HepG2 (cell line): ENCODE measurements around the gene NDE1. TPM values are rescaled to one million over a fixed set of nuclear protein-coding genes. Genes with fewer than 3 reads are reported as not detected.

Experiments used
- CREB3 ChIP-seq: sonication (generic); formaldehyde crosslinking; IDR thresholded peaks from 2 replicates; pipeline ENCODE4 v1.5.0; 2020; ENCODE audit warnings: missing genetic modification reagents
- HINFP ChIP-seq: sonication (generic); formaldehyde crosslinking; IDR thresholded peaks from 2 replicates; pipeline ENCODE4 v1.4.0; 2020; ENCODE audit warnings: low read depth, mild to moderate bottlenecking, missing genetic modification reagents
- MLXIP ChIP-seq: sonication (generic); formaldehyde crosslinking; IDR thresholded peaks from 2 replicates; pipeline ENCODE4 v1.9.0; 2021; ENCODE audit warnings: missing genetic modification reagents, borderline replicate concordance
- NR1H2 ChIP-seq: sonication (generic); formaldehyde crosslinking; IDR thresholded peaks from 2 replicates; pipeline ENCODE4 v1.8.1; 2022; ENCODE audit warnings: low read depth, missing genetic modification reagents, borderline replicate concordance
- RBM39 ChIP-seq: fragments of 200-400 bp; formaldehyde crosslinking; IDR thresholded peaks from one replicate; pipeline ENCODE4 v1.6.1; 2018; ENCODE audit warnings: antibody characterized with exemption, mild to moderate bottlenecking, low read depth, low read length; ENCODE audit not compliant: poor library complexity, severe bottlenecking
- RNF219 ChIP-seq: sonication (generic); formaldehyde crosslinking; IDR thresholded peaks from 2 replicates; pipeline ENCODE4 v1.5.0; 2020; ENCODE audit warnings: mild to moderate bottlenecking, missing genetic modification reagents
- SRF ChIP-seq: IDR thresholded peaks from 2 replicates; pipeline ENCODE4 v1.6.1; 2011; ENCODE audit warnings: mild to moderate bottlenecking, low read depth, low read length, moderate library complexity
- WIZ ChIP-seq: sonication (generic); formaldehyde crosslinking; IDR thresholded peaks from 2 replicates; pipeline ENCODE4 v1.5.1; 2020; ENCODE audit warnings: mild to moderate bottlenecking, missing genetic modification reagents
- ZBTB14 ChIP-seq: sonication (generic); formaldehyde crosslinking; IDR thresholded peaks from 2 replicates; pipeline ENCODE4 v1.4.0; 2020; ENCODE audit warnings: missing genetic modification reagents
- ZMYM4 ChIP-seq: sonication (generic); formaldehyde crosslinking; IDR thresholded peaks from 2 replicates; pipeline ENCODE4 v1.8.1; 2023; ENCODE audit warnings: mild to moderate bottlenecking, missing genetic modification reagents
- polyA plus RNA-seq, 8 experiments: library from polyadenylated mRNA; depleted of rRNA in 3 of 8; stranded (reverse) in 7 of 8; unstranded in 1 of 8; fragments of >200 nt; fragmentation: Illumina TruSeq in 4 of 8; extraction: Trizol in 4 of 8; gene quantifications; 2 replicates each; pipeline versions ENCODE4 v1.2.1 to v1.2.3, GENCODE V29; 2011 to 2016; ENCODE audit warnings: low read depth in 4 of 8, missing spikeins in 1 of 8, mixed read lengths in 1 of 8; ENCODE audit not compliant: insufficient read depth in 1 of 8
- total RNA-seq, 5 experiments: library from RNA; depleted of rRNA; stranded (reverse); fragments of >200 nt; fragmentation: Illumina TruSeq; extraction: Trizol; gene quantifications; 2 replicates each; pipeline ENCODE4 v1.2.3, GENCODE V29; 2016; ENCODE audit warnings: low read depth in 1 of 5
- TF ChIP-seq, protein P1 (sequence below): IDR thresholded peaks from 2 replicates; pipeline ENCODE4 v1.6.1; 2016; ENCODE audit warnings: missing compliant biosample characterization, missing genetic modification reagents, borderline replicate concordance
- TF ChIP-seq, protein P2 (sequence below): fragments of 450-650 bp; IDR thresholded peaks from 2 replicates; pipeline ENCODE4 v1.6.1; 2017; ENCODE audit warnings: mild to moderate bottlenecking

The NDE1 gene
- total and polyA plus RNA-seq, 2 of the 13 experiments (the other 11 are each of a cell fraction or from before 2014, with no cell fraction given) = 40.9 to 72.5 TPM

DNA sequence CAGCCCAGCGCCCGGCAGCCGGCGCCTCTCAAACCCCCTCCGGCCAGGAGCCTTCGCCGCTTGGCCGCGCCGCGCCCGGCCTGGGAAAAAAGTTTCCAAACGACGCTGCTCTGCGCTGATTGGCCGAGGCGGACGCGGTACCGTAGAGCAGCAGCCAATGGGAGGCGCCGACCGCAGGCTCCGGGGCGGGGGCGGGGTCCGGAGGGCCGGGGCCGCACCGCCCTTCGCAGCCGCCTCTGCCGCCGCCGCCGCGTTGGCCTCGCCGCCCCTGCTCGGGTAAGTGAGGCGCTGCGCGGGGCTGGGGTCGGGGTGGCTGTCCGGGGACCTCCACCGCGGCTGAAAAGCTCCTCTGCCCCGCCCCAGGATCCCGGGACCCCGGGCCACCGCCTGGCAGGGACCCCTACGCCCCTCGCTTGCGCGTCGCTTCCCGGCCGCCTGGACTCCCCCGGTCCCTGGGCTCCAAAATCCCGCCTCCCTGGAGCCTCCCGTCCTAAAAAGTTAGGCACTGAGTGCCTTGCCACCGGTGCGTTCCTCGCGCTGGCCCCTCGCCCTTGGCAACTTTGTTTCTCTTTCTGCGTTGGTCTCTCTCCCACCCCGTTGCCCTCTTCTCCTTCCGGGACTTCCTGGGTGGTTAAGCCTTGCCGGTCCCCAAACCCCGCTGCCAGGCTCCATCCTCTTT, at the start of gene NDE1 (continued):
- TF ChIP-seq, protein P1, sequence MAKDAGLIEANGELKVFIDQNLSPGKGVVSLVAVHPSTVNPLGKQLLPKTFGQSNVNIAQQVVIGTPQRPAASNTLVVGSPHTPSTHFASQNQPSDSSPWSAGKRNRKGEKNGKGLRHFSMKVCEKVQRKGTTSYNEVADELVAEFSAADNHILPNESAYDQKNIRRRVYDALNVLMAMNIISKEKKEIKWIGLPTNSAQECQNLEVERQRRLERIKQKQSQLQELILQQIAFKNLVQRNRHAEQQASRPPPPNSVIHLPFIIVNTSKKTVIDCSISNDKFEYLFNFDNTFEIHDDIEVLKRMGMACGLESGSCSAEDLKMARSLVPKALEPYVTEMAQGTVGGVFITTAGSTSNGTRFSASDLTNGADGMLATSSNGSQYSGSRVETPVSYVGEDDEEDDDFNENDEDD (CRISPR knock-in tag) = peak; percentile 96; the same call in 1 of the 2 replicates
- TF ChIP-seq ZBTB14 (0 out of 2 replicates have a peak, but pooled peaks have one; percentile 20), HINFP (CRISPR knock-in tag) (no peak; the same call in 1 of the 2 replicates), NR1H2 (no peak), WIZ (peak; percentile 79; the same call in 1 of the 2 replicates), ZMYM4 (CRISPR knock-in tag) (peak; percentile 84), SRF (no peak), CREB3 (CRISPR knock-in tag) (peak; percentile 88; the same call in 1 of the 2 replicates), RNF219 (no peak), MLXIP (CRISPR knock-in tag) (peak; percentile 51; the same call in 1 of the 2 replicates), RBM39 (peak; percentile 21)
- TF ChIP-seq, protein P2, sequence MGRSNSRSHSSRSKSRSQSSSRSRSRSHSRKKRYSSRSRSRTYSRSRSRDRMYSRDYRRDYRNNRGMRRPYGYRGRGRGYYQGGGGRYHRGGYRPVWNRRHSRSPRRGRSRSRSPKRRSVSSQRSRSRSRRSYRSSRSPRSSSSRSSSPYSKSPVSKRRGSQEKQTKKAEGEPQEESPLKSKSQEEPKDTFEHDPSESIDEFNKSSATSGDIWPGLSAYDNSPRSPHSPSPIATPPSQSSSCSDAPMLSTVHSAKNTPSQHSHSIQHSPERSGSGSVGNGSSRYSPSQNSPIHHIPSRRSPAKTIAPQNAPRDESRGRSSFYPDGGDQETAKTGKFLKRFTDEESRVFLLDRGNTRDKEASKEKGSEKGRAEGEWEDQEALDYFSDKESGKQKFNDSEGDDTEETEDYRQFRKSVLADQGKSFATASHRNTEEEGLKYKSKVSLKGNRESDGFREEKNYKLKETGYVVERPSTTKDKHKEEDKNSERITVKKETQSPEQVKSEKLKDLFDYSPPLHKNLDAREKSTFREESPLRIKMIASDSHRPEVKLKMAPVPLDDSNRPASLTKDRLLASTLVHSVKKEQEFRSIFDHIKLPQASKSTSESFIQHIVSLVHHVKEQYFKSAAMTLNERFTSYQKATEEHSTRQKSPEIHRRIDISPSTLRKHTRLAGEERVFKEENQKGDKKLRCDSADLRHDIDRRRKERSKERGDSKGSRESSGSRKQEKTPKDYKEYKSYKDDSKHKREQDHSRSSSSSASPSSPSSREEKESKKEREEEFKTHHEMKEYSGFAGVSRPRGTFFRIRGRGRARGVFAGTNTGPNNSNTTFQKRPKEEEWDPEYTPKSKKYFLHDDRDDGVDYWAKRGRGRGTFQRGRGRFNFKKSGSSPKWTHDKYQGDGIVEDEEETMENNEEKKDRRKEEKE = no peak
